OCI-LY7 (cell line): ENCODE results near the gene TRIM69. TPM values are rescaled to one million over a fixed set of nuclear protein-coding genes. Genes with fewer than 3 reads are reported as not detected.

ENCODE experiments used
- BruUV-seq: library from RNA; stranded (reverse); fragments of 400-500 nt; replicated peaks from 2 replicates; lab custom pipeline; 2021; lab: Mats Ljungman, UMichigan
- CTCF ChIA-PET: fragments of 300-600 bp; sonication (Branson Sonifier 250); formaldehyde crosslinking; loops from one replicate; lab custom pipeline; 2022; ENCODE audit warnings: antibody characterized with exemption; ENCODE audit not compliant: unreplicated experiment; lab: Charles Lee
- POLR2A ChIA-PET: fragments of 300-600 bp; sonication (Branson Sonifier 250); formaldehyde crosslinking; loops from one replicate; lab custom pipeline; 2022; ENCODE audit warnings: antibody characterized with exemption; lab: Charles Lee
- DNase-seq: peaks from one replicate; pipeline ENCODE4 v3.0.0-alpha.2; 2015; ENCODE audit warnings: low spot score
- H2AFZ ChIP-seq: fragments of 200-600 bp; sonication (generic), shearing (Covaris generic); 2 replicates; pipeline ENCODE4 v1.6.1; 2014; ENCODE audit warnings: mild to moderate bottlenecking, antibody characterized with exemption, low read length, moderate library complexity
- H3K27ac ChIP-seq: fragments of 200-600 bp; sonication (generic); 2 replicates; pipeline ENCODE4 v1.5.1; 2014; ENCODE audit warnings: mixed run types, low read depth, mild to moderate bottlenecking, moderate library complexity, low read length, inconsistent platforms; ENCODE audit not compliant: poor library complexity, severe bottlenecking
- H3K36me3 ChIP-seq: fragments of 200-600 bp; sonication (generic); 2 replicates; pipeline ENCODE4 v1.6.1; 2014; ENCODE audit warnings: mild to moderate bottlenecking, antibody characterized with exemption, low read length, moderate library complexity, mixed read lengths; ENCODE audit not compliant: insufficient read depth
- H3K4me1 ChIP-seq: fragments of 200-600 bp; sonication (generic); 2 replicates; pipeline ENCODE4 v1.5.1; 2014; ENCODE audit warnings: mild to moderate bottlenecking, low read length; ENCODE audit not compliant: insufficient read depth, poor library complexity, severe bottlenecking
- H3K4me2 ChIP-seq: fragments of 200-600 bp; sonication (generic); 2 replicates; pipeline ENCODE4 v1.6.1; 2014; ENCODE audit warnings: mild to moderate bottlenecking, low read length
- H3K4me3 ChIP-seq: fragments of 200-600 bp; sonication (generic); 2 replicates; pipeline ENCODE4 v1.5.1; 2014; ENCODE audit warnings: mild to moderate bottlenecking, low read depth, low read length; ENCODE audit not compliant: poor library complexity, severe bottlenecking
- H3K79me2 ChIP-seq: fragments of 200-600 bp; sonication (generic); 2 replicates; pipeline ENCODE4 v1.6.1; 2016; ENCODE audit warnings: low read depth, mild to moderate bottlenecking, low read length, moderate library complexity, mixed read lengths; ENCODE audit not compliant: insufficient read depth
- H3K9me2 ChIP-seq: fragments of 200-600 bp; sonication (generic); 2 replicates; pipeline ENCODE4 v1.6.1; 2016; ENCODE audit warnings: mild to moderate bottlenecking, low read length, mixed read lengths; ENCODE audit not compliant: insufficient read depth
- H3K9me3 ChIP-seq: fragments of 200-600 bp; sonication (generic); 2 replicates; pipeline ENCODE4 v1.6.1; 2014; ENCODE audit warnings: mild to moderate bottlenecking, mixed run types, low read length, mixed read lengths
- H4K20me1 ChIP-seq: fragments of 200-600 bp; sonication (generic); 2 replicates; pipeline ENCODE4 v1.6.1; 2014; ENCODE audit warnings: mild to moderate bottlenecking, antibody characterized with exemption, low read length, moderate library complexity, mixed read lengths; ENCODE audit not compliant: insufficient read depth
- EZH2phosphoT487 ChIP-seq: fragments of 200-600 bp; sonication (generic); IDR thresholded peaks from 2 replicates; pipeline ENCODE4 v1.6.1; 2018; ENCODE audit warnings: low read depth, borderline replicate concordance, mild to moderate bottlenecking, mixed run types, antibody characterized with exemption, low read length, moderate library complexity, mixed read lengths
- intact Hi-C: fragments of 100-400 bp; cut with micrococcal nuclease; formaldehyde crosslinking; loops from one replicate; pipeline ENCODE4 v1.10.0; 2022; ENCODE audit not compliant: unreplicated experiment
- total RNA-seq, 2 experiments: library from RNA; depleted of rRNA in 1 of 2; stranded (reverse); fragments of >200 nt in 1 of 2; shearing (Covaris generic) in 1 of 2; gene quantifications; 2 replicates each; pipeline ENCODE4 v1.2.3, GENCODE V29; 2014 to 2022
- TF ChIP-seq, protein P1 (sequence below): fragments of 200-600 bp; sonication (generic); conservative IDR thresholded peaks from 2 replicates; pipeline ENCODE4 v1.5.1; 2014; ENCODE audit warnings: mild to moderate bottlenecking, antibody characterized with exemption, low read length, moderate library complexity, mixed read lengths

TRIM69 gene
- total RNA-seq, 2 experiments from 2014 or later: 16.3 to 33.7 TPM

DNA sequence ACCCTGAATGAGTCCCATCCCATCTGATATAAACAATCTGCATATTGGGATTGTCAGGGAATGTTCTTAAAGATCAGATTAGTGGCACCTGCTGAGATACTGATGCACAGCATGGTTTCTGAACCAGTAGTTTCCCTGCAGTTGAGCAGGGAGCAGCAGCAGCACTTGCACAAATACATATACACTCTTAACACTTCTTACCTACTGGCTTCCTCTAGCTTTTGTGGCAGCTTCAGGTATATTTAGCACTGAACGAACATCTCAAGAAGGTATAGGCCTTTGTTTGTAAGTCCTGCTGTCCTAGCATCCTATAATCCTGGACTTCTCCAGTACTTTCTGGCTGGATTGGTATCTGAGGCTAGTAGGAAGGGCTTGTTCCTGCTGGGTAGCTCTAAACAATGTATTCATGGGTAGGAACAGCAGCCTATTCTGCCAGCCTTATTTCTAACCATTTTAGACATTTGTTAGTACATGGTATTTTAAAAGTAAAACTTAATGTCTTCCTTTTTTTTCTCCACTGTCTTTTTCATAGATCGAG lies 20.5 kb upstream of the TRIM69 start:
- peaks cover 39% of the 10 kb centered on the region for H4K20me1 ChIP-seq
- ChIA-PET POLR2A (interaction anchor here (0.5 to 9.5 kb wide), 5 partner anchors 13 to 1856 kb away, joined by 3 to 116 read pairs (median 3); partner anchors contain the start of gene TRIM69), CTCF (no interaction called here)
- no peaks in the 10 kb centered on the region for H3K9me2 ChIP-seq
- H3K4me1 ChIP-seq: peaks cover 77% of the 10 kb centered on the region
- H3K36me3 ChIP-seq: peaks cover 88% of the 10 kb centered on the region
- H3K4me3 ChIP-seq: no peak overlapping the region
- no peaks in the 10 kb centered on the region for H3K9me3 ChIP-seq
- intact Hi-C loops: no loop called here
- H3K79me2 ChIP-seq: peaks cover 56% of the 10 kb centered on the region
- H3K4me2 ChIP-seq: peak overlapping the region; percentile 92
- TF ChIP-seq, protein P1, sequence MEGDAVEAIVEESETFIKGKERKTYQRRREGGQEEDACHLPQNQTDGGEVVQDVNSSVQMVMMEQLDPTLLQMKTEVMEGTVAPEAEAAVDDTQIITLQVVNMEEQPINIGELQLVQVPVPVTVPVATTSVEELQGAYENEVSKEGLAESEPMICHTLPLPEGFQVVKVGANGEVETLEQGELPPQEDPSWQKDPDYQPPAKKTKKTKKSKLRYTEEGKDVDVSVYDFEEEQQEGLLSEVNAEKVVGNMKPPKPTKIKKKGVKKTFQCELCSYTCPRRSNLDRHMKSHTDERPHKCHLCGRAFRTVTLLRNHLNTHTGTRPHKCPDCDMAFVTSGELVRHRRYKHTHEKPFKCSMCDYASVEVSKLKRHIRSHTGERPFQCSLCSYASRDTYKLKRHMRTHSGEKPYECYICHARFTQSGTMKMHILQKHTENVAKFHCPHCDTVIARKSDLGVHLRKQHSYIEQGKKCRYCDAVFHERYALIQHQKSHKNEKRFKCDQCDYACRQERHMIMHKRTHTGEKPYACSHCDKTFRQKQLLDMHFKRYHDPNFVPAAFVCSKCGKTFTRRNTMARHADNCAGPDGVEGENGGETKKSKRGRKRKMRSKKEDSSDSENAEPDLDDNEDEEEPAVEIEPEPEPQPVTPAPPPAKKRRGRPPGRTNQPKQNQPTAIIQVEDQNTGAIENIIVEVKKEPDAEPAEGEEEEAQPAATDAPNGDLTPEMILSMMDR: no peak
- no peak for TF ChIP-seq EZH2phosphoT487
- BruUV-seq: no TSS peak
- no peak overlapping the region for H2AFZ ChIP-seq
- no peak for DNase-seq
- H3K27ac ChIP-seq: peak overlapping the region; percentile 4

GRCh38 chr15:44716983-44717602 lies 19.2 kb upstream of the TRIM69 start:
- no peak for DNase-seq
- H3K4me3 ChIP-seq: no peak overlapping the region
- peaks cover 81% of the 10 kb centered on the region for H3K36me3 ChIP-seq
- intact Hi-C loops: no loop called here
- BruUV-seq: no TSS peak
- peaks cover 83% of the 10 kb centered on the region for H3K4me1 ChIP-seq
- no peak overlapping the region for H3K4me2 ChIP-seq
- H3K79me2 ChIP-seq: peaks cover 46% of the 10 kb centered on the region
- no peaks in the 10 kb centered on the region for H3K9me2 ChIP-seq
- ChIA-PET CTCF (no interaction called here), POLR2A (interaction anchor here (1.0 to 9.5 kb wide), 2 partner anchors 12 to 158 kb away, joined by 8 to 116 read pairs; no protein-coding TSS in a partner anchor)
- peak overlapping the region; percentile 0 for H3K27ac ChIP-seq
- H4K20me1 ChIP-seq: peaks cover 38% of the 10 kb centered on the region
- no peaks in the 10 kb centered on the region for H3K9me3 ChIP-seq
- no peak overlapping the region for H2AFZ ChIP-seq
- TF ChIP-seq, protein P1: no peak
- TF ChIP-seq EZH2phosphoT487: no peak
